NCI-H146 treated with DMSO at 0.1 percent for 48 hours (cell line): ENCODE results near the gene PKN1.

Source experiments
- DNase-seq: peaks from one replicate; lab custom pipeline; 2025; ENCODE audit not compliant: unreplicated experiment; lab: John Stamatoyannopoulos, UW

PKN1 gene

DNA sequence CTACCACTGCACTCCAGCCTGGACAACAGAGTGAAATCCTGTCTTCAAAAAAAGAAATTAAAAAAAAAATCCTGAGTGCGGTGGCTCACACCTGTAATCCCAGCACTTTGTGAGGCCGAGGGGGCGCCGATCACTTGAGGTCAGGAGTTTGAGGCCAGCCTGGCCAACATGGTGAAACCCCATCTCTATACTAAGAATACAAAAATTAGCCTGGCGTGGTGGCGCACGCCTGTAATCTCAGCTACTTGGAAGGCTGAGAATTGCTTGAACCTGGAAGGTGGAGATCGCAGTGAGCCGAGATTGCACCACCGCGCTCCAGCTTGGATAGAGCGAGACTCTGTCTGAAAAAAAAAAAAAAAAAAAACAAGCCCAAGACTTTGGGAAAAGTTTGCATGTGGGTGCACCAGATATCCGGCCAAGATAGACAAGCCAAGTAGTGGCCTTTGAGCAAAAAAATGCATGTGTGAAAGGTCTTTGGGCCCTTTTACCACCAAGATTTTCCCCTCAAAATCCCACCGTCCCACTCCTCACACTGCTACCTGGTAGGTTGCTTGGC, 79.4 kb downstream of the PKN1 start:
- no peak for DNase-seq

DNA sequence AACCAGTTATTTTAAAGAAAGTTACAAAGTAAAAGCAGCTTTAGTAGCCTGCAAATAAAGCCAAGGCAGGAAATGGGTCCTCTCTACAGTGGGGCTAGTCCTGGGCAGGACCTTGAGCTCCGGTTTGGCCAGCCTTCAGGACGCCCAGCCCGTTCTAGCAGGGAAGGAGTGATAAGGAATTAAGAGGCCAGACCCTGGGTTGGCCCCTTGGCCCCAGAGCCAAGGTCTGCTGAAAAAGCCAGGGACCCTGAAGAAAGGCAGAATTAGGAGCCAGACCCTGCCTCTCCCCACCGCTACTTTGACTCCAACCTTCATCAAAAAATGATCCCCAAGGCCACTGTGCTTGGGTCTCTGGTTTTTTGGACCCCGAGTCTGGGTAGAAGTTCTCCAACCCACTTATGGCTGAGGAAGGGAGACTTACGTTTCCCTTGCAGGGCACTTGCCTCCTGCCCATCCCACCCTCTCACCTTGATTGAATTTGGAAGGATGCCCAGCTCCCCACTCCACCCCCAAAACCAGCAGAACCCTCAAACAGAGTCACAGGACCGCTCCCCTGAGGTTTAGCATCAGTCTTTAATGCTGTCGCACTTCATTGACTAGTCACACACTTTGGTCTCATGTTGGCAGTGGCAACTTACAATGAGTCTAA, 81.2 kb downstream of the PKN1 start:
- DNase-seq = no peak

DNA sequence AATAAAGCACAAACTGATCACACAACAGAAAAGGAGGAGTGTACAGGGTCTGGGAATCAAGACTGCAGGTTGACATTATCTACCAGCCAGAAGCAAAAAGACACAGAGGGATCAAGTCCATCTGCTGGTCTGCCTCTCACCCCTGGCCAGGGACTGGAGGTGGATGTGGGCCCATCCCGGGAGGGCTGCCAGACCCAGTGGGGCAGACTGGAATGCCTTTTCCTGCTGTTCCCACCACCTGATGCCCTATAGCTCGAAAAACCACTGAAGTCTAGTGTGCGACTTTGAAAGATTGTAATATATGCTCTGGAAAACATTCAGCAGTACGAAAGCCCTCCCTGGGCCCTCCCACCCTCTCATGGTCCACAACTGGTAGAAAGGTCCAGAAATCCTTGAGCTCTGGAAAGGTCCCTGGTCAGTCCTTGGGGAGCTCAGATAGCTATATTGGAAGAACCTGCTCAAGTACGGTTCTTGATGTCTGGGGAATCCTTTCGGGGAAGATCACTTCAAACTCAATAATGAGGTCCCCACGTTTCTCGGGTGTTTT, 82.5 kb downstream of the PKN1 start:
- no peak for DNase-seq

DNA sequence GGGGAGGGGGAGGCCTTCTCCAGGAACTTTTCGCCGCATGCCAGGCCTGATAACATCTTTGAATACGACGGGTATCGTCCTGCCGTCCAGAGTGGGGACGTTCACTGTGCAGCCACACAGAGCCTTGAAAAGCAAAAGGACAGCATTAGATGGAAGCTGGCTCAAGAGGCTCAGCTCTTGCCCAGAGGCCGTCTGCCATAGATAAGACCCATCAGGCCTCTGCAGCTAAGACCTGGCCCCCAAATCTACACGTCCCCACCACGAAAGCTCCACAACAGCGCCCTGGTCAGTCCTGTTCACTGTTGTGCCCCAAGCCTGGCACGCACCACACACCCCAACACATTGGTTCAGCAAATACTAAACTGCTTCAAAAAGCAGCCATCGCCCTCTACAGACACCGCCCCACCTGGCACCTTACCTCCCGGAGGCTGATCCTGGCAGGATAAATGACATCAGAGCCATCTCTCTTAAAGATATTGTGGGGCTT, 83.0 kb downstream of the PKN1 start:
- DNase-seq = no peak

DNA sequence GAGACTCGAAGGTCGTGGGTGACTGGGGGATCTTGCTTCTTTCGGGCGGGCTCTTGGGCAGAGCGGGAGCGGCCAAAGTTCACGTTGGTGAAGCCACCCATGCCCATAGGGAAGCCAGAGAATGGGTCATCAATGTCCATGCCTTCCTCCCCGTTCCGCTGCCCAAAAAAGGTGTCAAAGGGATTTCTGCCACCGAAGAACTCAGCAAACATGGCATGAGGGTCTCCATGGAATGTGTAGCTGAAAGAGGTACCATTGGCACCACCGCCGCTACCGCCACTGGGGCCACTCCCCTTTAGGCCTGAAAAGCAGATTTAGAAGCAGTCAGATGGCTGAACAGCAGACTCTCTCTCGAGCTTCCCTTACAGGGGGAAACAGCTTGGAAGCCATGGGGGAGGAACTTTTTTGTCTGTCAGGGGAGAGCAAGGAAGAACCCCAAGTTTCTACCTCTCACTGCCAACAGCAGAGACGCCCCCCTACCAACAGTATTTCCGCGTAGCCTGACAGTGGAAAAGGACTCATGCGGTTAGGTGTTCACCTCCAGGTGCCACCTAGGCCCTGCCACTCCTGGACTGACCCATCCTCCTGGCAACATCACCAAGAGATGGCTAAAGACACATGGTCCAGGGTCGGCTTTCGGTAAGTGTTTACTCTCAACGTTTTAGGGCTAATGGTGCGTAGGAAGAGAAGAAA, 83.8 kb downstream of the PKN1 start:
- no peak for DNase-seq

DNA sequence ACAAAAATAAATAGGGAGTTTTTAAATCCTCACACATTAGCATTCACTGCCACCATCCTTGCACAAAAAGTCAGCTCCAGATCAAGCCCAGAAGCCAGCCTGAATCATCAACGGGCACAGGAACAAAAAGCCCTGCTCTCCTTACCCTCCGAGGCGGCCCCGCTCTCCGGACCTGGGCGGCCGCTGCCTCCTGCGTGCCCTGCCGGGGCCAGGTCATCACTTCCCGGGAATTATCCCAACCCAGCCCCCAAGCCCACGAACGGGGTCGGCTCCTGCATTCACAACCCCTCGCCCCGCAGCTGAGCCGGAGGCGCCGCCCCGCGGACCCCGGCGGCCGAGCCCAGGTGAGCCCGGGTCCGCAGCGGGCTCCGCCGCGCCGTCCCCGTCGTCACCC, 84.3 kb downstream of the PKN1 start:
- no peak for DNase-seq

DNA sequence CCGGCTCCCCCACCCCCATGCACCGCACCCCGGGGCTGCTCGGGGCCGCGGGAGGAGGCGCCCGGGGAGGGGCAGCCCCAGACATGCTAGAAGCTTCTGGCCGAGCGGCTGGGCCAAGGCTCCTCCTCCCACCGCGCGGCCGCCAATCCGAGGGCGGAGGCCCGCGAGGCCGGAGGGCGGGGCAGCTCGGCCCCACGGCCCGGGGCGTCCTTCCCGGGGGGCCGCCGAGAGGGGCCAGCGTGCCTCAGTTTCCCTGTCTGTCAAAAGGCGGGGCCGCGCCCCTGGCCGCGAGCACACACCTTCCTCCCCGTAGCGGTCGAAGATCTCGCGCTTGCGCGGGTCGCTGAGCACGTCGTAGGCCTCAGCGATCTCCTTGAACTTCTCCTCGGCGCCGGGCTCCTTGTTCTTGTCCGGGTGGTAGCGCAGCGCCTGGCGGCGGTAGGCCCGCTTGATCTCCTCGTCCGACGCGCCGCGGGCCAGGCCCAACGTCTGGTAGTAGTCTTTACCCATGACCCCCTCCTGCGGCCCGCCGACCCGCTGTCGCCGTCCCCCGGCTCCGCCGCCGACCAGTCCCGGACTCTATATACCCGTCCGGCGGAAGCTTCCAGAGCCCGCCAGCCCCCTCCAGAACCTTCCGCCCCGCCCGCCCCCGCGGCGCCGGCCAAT, 84.9 kb downstream of the PKN1 start, which contains the start of gene DNAJB1:
Gene DNAJB1, minus strand, starts transcription at position 558 of the 666 bp plus-strand sequence. Its CDS starts 48 bp downstream, at position 510.
- DNase-seq = peak; percentile 14

DNA sequence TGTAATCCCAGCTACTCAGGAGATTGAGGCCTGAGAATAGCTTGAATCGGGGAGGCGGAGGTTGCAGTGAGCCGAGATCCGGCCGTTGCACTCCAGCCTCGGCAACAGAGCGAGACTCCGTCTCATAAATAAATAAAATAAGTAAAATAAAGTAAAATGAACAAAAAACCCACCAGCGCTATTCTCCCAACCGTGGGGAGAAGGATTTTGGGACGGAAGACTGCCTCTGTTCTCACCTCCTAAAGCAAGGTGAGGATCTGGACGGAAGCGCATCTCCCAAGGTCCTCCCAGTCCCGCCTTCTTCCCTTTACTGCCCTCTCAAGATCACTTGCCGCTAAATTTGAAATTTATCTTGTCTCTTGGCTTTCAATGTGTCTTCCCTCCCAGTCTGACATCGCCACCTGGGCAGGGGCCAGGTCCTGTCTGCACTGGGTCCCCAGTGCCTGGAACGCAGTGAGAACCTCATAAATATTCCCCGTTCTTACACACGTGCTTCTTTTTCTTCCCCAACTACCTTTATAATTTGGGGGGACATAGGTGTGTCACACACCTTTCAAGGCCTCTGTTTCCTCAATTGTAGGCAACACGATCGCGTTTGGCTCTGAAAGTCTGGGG, 86.2 kb downstream of the PKN1 start:
- DNase-seq = no peak

DNA sequence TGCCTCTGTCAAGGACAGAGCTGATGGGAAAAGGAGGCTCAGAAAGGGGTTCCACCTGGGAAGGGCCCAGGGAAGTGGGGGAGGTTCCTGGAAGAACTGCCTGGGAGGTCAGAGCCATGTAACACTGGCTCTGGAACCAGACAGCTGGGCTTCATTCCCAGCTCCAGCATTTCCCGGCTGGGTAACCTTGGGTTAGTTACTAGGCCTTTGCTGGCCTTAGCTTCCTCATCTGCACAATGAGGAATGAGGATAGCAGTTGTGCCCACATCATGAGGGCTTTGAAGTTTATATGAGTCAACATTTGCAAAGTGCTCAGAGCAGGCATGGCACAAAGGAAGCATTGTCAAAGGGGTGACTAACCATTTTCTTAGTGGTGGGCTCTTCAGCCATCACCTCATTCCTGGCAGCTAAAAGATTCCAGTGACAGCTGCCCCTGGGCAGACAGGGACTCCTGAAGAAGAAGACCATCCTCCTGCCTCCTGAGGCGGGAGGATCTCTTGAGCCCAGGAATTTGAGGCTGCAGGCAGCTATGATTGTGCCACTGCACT, 86.8 kb downstream of the PKN1 start:
- DNase-seq = no peak

DNA sequence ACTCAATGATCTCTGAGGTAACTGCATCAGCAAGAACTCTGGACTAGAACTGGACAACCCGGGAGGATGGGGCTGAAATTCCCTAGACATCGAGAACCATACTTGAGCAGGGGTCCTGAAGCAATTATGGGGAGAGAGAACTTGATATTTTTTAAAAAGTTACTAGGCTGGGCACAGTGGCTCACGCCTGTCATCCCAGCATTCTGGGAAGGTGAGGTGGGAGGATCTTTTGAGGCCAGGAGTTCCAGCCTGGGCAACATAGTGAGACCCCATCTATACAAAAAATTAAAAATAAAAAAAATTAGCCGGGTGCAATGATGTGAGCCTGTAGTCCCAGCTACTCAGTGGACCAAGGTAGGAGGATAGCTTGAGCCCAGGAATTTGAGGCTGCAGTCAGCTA, 87.4 kb downstream of the PKN1 start:
- DNase-seq = no peak
